ENCODE data around the gene RBM25. TPM values are rescaled to one million over a fixed set of nuclear protein-coding genes. Genes with fewer than 3 reads are reported as not detected.
A peak's percentile ranks its signal among the peaks of the same experiment; 100 is the strongest.
"Not testable (repeated sequence)": the region's sequence is repeated elsewhere in the genome, so short reads cannot be mapped to it uniquely, and the experiment has no call there.

Gene RBM25
- total RNA-seq, 2 donors from 2014 or later, result 36.8 to 78.6 TPM

DNA sequence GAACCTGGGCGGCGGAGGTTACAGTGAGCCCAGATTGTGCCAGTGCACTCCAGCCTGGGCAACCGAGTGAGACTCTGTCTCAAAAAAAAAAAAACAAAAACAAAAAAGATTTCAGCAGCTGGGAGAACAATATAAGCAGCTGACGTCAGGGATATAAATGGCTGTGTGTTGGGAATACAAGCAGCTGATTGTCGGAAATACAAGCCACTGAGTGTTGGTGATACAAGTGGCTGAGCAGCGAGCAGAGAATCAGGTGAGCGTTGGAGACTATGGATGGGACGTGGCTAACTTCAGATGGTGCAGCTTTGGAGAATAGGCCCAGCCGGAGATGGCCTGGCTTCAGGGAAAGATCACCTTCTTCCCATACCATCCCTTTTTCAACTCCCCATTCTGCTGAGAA lies 109.9 kb downstream of the RBM25 start:
- WGBS, result 95% methylated on average over 9 of the region's 9 CpGs

GRCh38 chr14:73168691-73169090 lies 110.4 kb downstream of the RBM25 start:
- 88% methylated on average over 14 of the region's 14 CpGs for WGBS
- Histone ChIP-seq H3K27ac (no peak overlapping the region), H3K4me3 (no peak overlapping the region), H3K4me1 (replicated peaks) (no peaks in the 10 kb centered on the region), H3K27me3 (replicated peaks; ENCODE audit: insufficient read depth) (no peaks in the 10 kb centered on the region), H3K36me3 (no peaks in the 10 kb centered on the region), H3K9me3 (no peaks in the 10 kb centered on the region)
- intact Hi-C loops (cut with DNase I), result no loop called here
- TF ChIP-seq POLR2AphosphoS5 (IDR thresholded peaks at IDR 0.05) (no peak), POLR2A (IDR thresholded peaks at IDR 0.05) (no peak), CTCF (IDR thresholded peaks at IDR 0.05) (no peak)
- DNase-seq (ENCODE audit: low spot score), result no peak

More for the DNA sequence above, 109.9 kb downstream of the RBM25 start:
- Histone ChIP-seq H3K27me3 (replicated peaks; ENCODE audit: insufficient read depth) (no peaks in the 10 kb centered on the region), H3K4me1 (replicated peaks) (no peaks in the 10 kb centered on the region), H3K4me3 (no peak overlapping the region), H3K27ac (no peak overlapping the region), H3K36me3 (no peaks in the 10 kb centered on the region), H3K9me3 (no peaks in the 10 kb centered on the region)
- no peak for TF ChIP-seq POLR2A (IDR thresholded peaks at IDR 0.05)
- TF ChIP-seq CTCF (IDR thresholded peaks at IDR 0.05), result no peak
- intact Hi-C loops (cut with DNase I), result no loop called here
- no peak for DNase-seq (ENCODE audit: low spot score)

GRCh38 chr14:73169855-73170254 lies 111.5 kb downstream of the RBM25 start:
- H3K36me3 ChIP-seq; H3K9me3 ChIP-seq; H3K4me1 ChIP-seq (replicated peaks); H3K4me3 ChIP-seq; H3K27ac ChIP-seq; H3K27me3 ChIP-seq (replicated peaks; ENCODE audit: insufficient read depth); DNase-seq (ENCODE audit: low spot score): not testable (repeated sequence)
- 69% methylated on average over 6 of the region's 6 CpGs for WGBS
- intact Hi-C loops (cut with DNase I), result loop anchor here (5.0 kb wide), 1 partner anchor 117 kb away; no protein-coding TSS in a partner anchor

DNA sequence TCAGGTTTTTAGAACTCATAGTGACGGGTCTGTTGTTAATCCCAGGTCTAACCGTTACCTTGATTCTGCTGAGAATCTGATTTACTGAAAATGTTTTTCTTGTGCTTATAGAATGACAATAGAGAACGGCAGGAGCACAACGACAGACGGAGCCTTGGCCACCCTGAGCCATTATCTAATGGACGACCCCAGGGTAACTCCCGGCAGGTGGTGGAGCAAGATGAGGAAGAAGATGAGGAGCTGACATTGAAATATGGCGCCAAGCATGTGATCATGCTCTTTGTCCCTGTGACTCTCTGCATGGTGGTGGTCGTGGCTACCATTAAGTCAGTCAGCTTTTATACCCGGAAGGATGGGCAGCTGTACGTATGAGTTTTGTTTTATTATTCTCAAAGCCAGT lies 112.4 kb downstream of the RBM25 start:
- Histone ChIP-seq H3K4me3 (no peak overlapping the region), H3K27ac (no peak overlapping the region), H3K9me3 (no peaks in the 10 kb centered on the region), H3K27me3 (replicated peaks; ENCODE audit: insufficient read depth) (no peaks in the 10 kb centered on the region), H3K36me3 (no peaks in the 10 kb centered on the region), H3K4me1 (replicated peaks) (no peaks in the 10 kb centered on the region)
- intact Hi-C loops (cut with DNase I), result loop anchor here (5.0 kb wide), 1 partner anchor 117 kb away; no protein-coding TSS in a partner anchor
- DNase-seq (ENCODE audit: low spot score), result no peak
- no peak for TF ChIP-seq CTCF (IDR thresholded peaks at IDR 0.05)
- TF ChIP-seq POLR2AphosphoS5 (IDR thresholded peaks at IDR 0.05), result no peak
- no peak for TF ChIP-seq POLR2A (IDR thresholded peaks at IDR 0.05)
- 85% methylated on average over 11 of the region's 11 CpGs for WGBS

GRCh38 chr14:73172500-73172899 lies 114.2 kb downstream of the RBM25 start:
- H3K27me3 ChIP-seq (replicated peaks; ENCODE audit: insufficient read depth), result no peaks in the 10 kb centered on the region
- H3K4me1 ChIP-seq (replicated peaks), result no peaks in the 10 kb centered on the region
- intact Hi-C loops (cut with DNase I), result loop anchor here (2.0 to 5.0 kb wide), 2 partner anchors 115 to 300 kb away; no protein-coding TSS in a partner anchor
- TF ChIP-seq POLR2AphosphoS5 (IDR thresholded peaks at IDR 0.05), result no peak
- no peak for TF ChIP-seq POLR2A (IDR thresholded peaks at IDR 0.05)
- H3K36me3 ChIP-seq, result no peaks in the 10 kb centered on the region
- no peak overlapping the region for H3K4me3 ChIP-seq
- DNase-seq (ENCODE audit: low spot score), result no peak
- no peak overlapping the region for H3K27ac ChIP-seq
- WGBS, result 91% methylated on average over 3 of the region's 3 CpGs
- H3K9me3 ChIP-seq, result no peaks in the 10 kb centered on the region

- WGBS, result 63% methylated on average over 3 of the region's 3 CpGs
Measured at GRCh38 chr14:73173092-73173735, 114.9 kb downstream of the RBM25 start.

More at GRCh38 chr14:73173092-73173735, 114.9 kb downstream of the RBM25 start:
- Histone ChIP-seq H3K36me3 (no peaks in the 10 kb centered on the region), H3K27ac (no peak overlapping the region), H3K4me1 (replicated peaks) (no peaks in the 10 kb centered on the region), H3K27me3 (replicated peaks; ENCODE audit: insufficient read depth) (no peaks in the 10 kb centered on the region), H3K9me3 (no peaks in the 10 kb centered on the region), H3K4me3 (no peak overlapping the region)
- DNase-seq (ENCODE audit: low spot score), result no peak
- TF ChIP-seq CTCF (IDR thresholded peaks at IDR 0.05), result peak in 3 of 4 experiments; percentile 26 to 53 (median 41)
- TF ChIP-seq POLR2AphosphoS5 (IDR thresholded peaks at IDR 0.05), result no peak
- intact Hi-C loops (cut with DNase I), result loop anchor here (2.0 to 5.0 kb wide), 2 partner anchors 114 to 300 kb away; no protein-coding TSS in a partner anchor
